DMS79 (cell line): Measurements from ENCODE around the gene KCTD7.
"Not testable (repeated sequence)": the region's sequence is repeated elsewhere in the genome, so short reads cannot be mapped to it uniquely, and the experiment has no call there.

Experiments used
- DNase-seq: peaks from one replicate; lab custom pipeline; 2025; lab: John Stamatoyannopoulos, UW

Gene KCTD7

GRCh38 chr7:66628361-66629221 is at the start of gene KCTD7:
KCTD7 (plus strand) TSS chr7:66628881; CDS start chr7:66629065, 184 bp downstream.
- DNase-seq = peak; percentile 91

DNA sequence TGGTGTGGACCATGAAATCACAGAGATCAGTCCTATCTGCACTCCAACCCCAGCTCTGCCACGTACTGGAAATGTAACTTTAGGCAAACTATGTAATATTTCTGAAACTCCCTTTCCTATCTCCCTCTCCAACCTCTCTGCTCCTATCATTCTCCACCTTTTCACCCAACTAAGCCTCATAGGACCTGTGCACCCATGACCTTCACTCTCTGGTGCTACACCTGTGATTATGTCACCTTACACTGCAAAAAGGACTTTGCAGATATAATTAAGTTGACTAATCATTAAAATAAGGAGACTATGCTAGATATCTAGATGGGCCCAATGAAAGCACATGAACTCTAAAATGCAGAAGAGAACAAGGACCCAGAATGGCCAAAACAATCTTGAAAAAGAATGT is 48.3 kb upstream of the KCTD7 start:
- not testable (repeated sequence) for DNase-seq

- DNase-seq = not testable (repeated sequence)
Measured at GRCh38 chr7:66582816-66583489, 45.7 kb upstream of the KCTD7 start.

- DNase-seq = no peak
Measured at GRCh38 chr7:66583490-66584110, 45.1 kb upstream of the KCTD7 start.

GRCh38 chr7:66586181-66586580 is 42.5 kb upstream of the KCTD7 start:
- DNase-seq = no peak

DNA sequence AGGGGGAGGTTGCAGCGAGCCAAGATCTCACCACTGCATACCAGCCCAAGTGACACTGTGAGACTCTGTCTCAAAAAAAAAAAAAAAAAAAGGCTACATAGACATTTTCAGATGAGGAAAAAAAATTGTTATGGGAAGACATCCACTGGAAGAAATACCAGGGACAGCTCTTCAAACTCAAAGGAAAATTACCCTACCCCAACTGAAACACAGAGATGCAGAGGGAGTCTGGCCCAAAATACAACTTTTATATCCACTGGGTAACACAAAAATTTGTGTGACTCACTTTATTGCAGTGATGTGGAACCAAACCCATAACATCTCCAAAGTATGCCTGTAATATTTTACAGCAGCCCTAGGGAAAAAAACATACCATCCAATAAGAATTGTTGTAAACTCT is 40.5 kb upstream of the KCTD7 start:
- DNase-seq = not testable (repeated sequence)

DNA sequence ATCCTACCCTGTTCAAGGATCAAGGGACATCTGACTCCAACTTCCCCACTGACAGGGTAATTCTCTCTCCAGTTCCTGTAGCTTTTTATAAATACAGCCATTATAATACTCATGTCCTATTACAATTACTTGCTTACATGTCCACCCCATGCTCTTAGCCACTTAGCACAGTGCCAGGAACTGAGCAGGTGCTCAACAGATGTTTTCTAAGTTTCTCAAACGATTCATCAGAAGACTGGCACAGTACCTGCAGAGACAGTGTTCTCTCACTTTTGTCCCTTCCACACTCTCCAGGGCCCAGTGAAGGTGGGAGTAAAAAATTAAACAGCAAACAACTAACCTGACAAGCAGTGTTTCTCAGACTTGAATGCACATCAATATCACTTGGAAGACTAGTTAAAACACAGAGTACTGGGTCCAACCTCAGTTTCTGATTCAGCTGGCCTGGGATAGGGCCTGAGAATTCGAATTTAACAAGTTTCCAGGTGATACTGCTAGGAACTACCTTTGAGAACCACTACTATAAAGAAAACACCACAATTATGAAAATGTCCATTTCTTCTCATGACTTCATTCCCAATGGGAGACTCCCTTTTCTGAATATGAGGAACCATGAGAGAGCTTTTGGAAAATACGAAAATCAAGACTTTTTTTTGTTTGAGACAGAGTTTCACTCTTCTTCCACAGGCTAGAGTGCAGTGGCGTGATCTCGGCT is 39.7 kb upstream of the KCTD7 start:
- DNase-seq = not testable (repeated sequence)

GRCh38 chr7:66590302-66591057 is 38.2 kb upstream of the KCTD7 start:
- not testable (repeated sequence) for DNase-seq

GRCh38 chr7:66591058-66591798 is 37.5 kb upstream of the KCTD7 start:
- DNase-seq = not testable (repeated sequence)

- DNase-seq = peak; percentile 87
Measured at GRCh38 chr7:66591799-66592596, 36.7 kb upstream of the KCTD7 start.

- DNase-seq = not testable (repeated sequence)
Measured at GRCh38 chr7:66592597-66593146, 36.0 kb upstream of the KCTD7 start.

DNA sequence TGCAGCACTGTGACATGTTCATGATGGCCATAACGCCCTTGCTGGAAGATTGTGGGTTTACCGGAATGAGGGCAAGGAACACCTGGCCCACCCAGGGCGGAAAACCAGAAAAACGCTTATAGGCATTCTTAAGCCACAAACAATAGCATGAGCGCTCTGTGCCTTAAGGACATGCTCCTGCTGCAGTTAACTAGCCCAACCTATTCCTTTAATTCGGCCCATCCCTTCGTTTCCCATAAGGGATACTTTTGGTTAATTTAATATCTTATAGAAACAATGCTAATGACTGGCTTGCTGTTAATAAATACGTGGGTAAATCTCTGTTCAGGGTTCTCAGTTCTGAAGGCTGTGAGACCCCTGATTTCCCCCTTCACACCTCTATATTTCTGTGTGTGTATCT is 34.6 kb upstream of the KCTD7 start:
- not testable (repeated sequence) for DNase-seq

- no peak for DNase-seq
Measured at GRCh38 chr7:66597461-66597860, 31.2 kb upstream of the KCTD7 start.

- no peak for DNase-seq
Measured at GRCh38 chr7:66602159-66602558, 26.5 kb upstream of the KCTD7 start.

GRCh38 chr7:66604198-66604597 is 24.5 kb upstream of the KCTD7 start:
- no peak for DNase-seq

DNA sequence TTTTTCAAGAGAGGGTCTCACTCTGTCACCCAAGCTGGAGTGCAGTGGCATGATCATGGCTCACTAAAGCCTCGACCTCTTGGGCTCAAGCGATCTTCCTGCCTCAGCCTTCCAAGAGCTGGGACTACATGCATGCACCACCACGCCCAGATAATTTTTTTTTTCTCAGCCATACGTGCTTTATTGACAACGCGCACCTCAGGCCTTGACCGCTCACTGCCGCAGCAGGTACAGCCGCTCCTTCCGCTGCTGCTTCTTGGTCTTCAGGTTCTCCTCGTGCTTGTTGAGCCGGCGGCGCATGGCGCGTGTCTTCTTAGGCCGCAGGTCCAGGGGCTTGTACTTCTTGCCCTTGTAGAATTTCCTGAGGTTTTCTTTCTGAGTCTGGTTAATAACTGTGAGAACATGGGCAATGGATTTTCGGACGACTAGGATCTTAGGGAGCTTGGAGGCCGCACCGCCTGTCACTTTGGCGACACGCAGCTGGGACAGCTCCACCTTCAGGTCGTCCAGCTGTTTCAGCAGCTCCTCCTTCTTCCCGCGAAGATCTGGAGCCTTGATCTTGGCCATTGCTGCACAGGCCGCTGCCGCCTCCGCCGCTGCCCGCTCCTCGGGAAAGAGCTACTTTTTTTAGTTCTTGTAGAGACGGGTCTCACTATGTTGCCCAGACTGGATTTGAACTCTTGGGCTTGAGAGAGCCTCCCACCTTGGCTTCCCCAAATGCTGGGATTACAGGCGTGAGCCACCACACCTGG is 22.0 kb upstream of the KCTD7 start:
- not testable (repeated sequence) for DNase-seq

DNA sequence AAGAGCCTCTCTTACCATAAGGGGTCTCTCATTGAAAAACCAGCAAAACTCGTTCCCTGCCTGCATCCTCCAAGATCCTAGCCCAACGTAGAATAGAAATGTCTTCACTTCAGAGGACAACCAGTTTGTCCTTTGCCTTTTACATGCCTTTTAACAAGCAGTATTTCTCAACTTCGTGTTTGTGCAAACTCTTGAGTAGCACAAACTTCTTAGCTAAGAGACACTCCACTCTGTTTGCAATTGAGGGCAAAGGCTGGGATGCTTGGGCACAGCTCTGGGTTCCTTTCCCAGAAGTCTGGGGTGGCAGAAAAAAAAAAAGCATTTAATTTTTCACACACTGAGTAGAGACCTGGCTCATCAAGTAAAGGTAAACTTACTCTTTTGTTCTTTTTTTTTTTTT is 19.5 kb upstream of the KCTD7 start:
- DNase-seq = no peak

GRCh38 chr7:66614596-66614995 is 14.1 kb upstream of the KCTD7 start:
- DNase-seq = not testable (repeated sequence)

GRCh38 chr7:66615699-66616098 is 13.0 kb upstream of the KCTD7 start:
- no peak for DNase-seq
